Fibroblast of gingiva (primary cell): ENCODE data around the gene ZNF221.

Source experiments
- DNase-seq: peaks from one replicate; pipeline ENCODE4 v3.0.0-alpha.2; 2011; ENCODE audit warnings: low read depth

The ZNF221 gene

GRCh38 chr19:43957891-43958290 is 6.9 kb downstream of the ZNF221 start:
- peak; percentile 90 for DNase-seq

- no peak for DNase-seq
Measured at GRCh38 chr19:43960411-43960810, 9.4 kb downstream of the ZNF221 start.

GRCh38 chr19:43966079-43966694 is 15.2 kb downstream of the ZNF221 start:
- no peak for DNase-seq

- no peak for DNase-seq
Measured at GRCh38 chr19:43976732-43977131, 25.7 kb downstream of the ZNF221 start.

- DNase-seq = no peak
Measured at GRCh38 chr19:43983544-43983911, 32.5 kb downstream of the ZNF221 start.

- peak; percentile 96 for DNase-seq
Measured at GRCh38 chr19:43983912-43984686, 33.1 kb downstream of the ZNF221 start, which contains the start of gene ZNF155. Gene ZNF155 (plus strand): TSS chr19:43984188. CDS start chr19:43988544, 4,356 bp downstream.

GRCh38 chr19:43984687-43985000 is 33.6 kb downstream of the ZNF221 start:
- no peak for DNase-seq

- DNase-seq = no peak
Measured at GRCh38 chr19:43997631-43998290, 46.7 kb downstream of the ZNF221 start.

- no peak for DNase-seq
Measured at GRCh38 chr19:44002212-44002565, 51.2 kb downstream of the ZNF221 start.

- DNase-seq = peak; percentile 92
Measured at GRCh38 chr19:44002566-44003460, 51.8 kb downstream of the ZNF221 start, which contains the start of gene ZNF230. Gene ZNF230 (plus strand): TSS chr19:44002957. CDS start chr19:44007079, 4,122 bp downstream.

- DNase-seq = no peak
Measured at GRCh38 chr19:44003461-44004009, 52.5 kb downstream of the ZNF221 start.

GRCh38 chr19:44005973-44006372 is 54.9 kb downstream of the ZNF221 start:
- peak; percentile 59 for DNase-seq

GRCh38 chr19:44007473-44007872 is 56.4 kb downstream of the ZNF221 start:
- DNase-seq = no peak

GRCh38 chr19:44010468-44010867 is 59.4 kb downstream of the ZNF221 start:
- no peak for DNase-seq
